HT1080 (cell line): ENCODE results near the gene FMNL3. TPM values are rescaled to one million over a fixed set of nuclear protein-coding genes. Genes with fewer than 3 reads are reported as not detected.
A peak's percentile ranks its signal among the peaks of the same experiment; 100 is the strongest.
"Not testable (repeated sequence)": the region's sequence is repeated elsewhere in the genome, so short reads cannot be mapped to it uniquely, and the experiment has no call there.

ENCODE experiments used
- DNase-seq: peaks from one replicate; pipeline ENCODE4 v3.0.0-alpha.2; 2015; ENCODE audit warnings: low read depth
- polyA plus RNA-seq, 2 experiments: library from polyadenylated mRNA; depleted of rRNA; stranded (reverse); fragments of >200 nt; gene quantifications; 2 replicates each; pipeline ENCODE4 v1.2.3, GENCODE V29; 2015
- total RNA-seq: library from RNA; depleted of rRNA; stranded (reverse); fragments of >200 nt; shearing (Covaris generic); gene quantifications from 2 replicates; pipeline ENCODE4 v1.2.3, GENCODE V29; 2014; rRNA removed

FMNL3 gene
- 42.3 and 44.5 TPM in 2 replicates for total RNA-seq
- 22.0 and 22.2 TPM in 2 replicates for polyA plus RNA-seq (2015; cell fraction: cytosol; rRNA removed)
- polyA plus RNA-seq (2015; cell fraction: nucleus; rRNA removed): 55.9 and 56.2 TPM in 2 replicates

DNA sequence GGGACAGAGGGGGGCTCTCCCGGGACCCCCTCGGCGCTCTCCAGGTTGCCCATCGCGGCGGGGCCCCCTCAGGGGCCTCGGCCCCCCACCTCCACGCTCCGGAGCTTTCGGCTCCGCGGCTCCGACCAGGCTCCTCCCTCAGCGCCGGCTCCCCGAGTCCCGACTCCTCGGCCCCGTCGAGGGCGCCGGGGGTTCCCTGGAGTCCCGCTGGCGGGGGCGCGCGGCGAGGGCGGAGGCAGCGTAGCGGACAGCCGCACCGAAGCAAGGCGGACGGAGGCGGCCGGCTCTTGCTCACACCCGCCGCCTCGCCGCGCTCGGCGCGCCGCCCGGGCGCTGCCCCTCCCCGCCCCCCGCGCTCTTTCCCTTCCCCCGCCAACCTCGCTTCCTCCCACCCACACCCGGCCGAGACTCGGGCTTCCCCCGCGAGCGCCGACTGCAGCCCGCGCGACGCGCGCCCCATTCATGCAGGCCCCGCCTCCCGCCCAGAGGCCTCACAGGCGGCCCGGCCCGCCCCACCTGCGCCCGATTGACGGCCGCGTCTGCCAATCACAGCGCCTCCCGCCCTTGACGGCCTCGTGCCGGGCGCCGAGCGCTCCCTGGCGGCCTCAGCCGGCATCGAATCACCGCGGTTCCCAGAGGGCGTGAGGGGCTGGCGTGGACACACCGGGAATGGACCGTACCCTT, at the start of gene FMNL3:
Gene FMNL3 (minus strand): TSS at position 278 of the 684 bp plus-strand sequence. CDS start 225 bp downstream, at position 53.
- peak; percentile 90 for DNase-seq

GRCh38 chr12:49750996-49751393, 43.8 kb upstream of the FMNL3 start:
- no peak for DNase-seq

GRCh38 chr12:49750027-49750995, 43.1 kb upstream of the FMNL3 start:
- peak; percentile 64 for DNase-seq

DNA sequence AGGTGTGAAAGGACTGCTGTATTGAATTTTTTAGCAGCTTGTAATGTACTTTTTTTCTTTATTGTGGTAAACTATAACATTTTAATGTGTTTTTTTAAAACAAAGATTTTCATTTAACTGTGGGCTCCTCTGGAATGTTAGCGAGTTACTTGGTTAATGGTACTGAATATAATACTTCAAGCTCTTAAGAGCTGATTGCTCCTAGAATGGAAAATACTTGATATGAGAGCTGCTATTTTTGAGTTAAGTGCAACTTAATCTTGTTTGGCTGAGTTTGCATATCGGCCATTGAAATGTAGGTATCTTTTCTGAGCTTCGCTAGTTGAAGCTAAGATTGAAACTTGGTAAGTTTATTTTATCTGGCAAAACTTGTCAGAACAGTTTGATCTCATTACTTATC, 41.6 kb upstream of the FMNL3 start:
- no peak for DNase-seq

DNA sequence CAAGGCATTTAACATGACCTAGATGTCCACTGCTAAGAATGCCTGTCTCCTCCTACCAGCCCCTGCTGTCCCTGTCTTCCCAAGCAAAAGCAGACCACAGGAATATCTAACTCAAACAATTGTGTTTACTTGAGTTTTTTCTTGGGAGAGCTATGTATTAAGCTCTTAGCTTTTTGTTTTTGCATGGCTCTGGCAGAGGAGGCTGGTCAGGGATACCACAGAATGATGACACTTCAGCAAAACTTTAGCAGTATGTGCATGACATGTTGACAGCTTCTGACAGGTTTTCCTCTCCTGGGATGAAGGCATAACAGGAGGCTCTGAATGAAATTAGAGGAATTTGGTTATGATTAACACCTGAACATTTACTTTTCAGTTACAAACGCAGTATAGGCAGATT, 41.1 kb upstream of the FMNL3 start:
- DNase-seq: no peak

DNA sequence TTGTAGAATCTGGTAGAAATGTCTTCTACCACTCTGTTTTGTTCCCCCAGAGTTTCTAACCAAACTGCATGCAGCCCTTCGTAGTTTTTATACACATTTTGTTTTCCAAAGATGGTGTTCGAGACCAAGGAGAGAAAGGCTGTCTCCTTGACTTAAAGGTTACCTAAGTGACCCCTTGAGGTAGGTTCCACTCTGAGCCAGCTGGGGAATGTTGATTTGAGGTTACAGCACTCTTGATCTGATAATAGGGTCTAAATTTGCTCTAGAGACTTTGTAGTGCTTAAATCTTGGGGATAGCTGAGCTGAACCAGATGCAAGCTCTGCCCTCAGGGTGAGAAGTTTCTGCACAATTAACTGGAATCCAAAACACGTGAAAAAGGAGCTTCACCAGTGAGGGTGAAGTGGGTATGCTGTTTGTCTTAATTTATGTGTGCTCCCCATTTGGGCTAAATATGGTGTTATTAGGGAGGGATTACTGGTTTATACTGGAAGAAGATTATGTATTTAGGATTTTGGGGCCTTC, 37.2 kb upstream of the FMNL3 start:
- no peak for DNase-seq

- peak; percentile 87 for DNase-seq
Measured at GRCh38 chr12:49741882-49742620, 34.8 kb upstream of the FMNL3 start.

DNA sequence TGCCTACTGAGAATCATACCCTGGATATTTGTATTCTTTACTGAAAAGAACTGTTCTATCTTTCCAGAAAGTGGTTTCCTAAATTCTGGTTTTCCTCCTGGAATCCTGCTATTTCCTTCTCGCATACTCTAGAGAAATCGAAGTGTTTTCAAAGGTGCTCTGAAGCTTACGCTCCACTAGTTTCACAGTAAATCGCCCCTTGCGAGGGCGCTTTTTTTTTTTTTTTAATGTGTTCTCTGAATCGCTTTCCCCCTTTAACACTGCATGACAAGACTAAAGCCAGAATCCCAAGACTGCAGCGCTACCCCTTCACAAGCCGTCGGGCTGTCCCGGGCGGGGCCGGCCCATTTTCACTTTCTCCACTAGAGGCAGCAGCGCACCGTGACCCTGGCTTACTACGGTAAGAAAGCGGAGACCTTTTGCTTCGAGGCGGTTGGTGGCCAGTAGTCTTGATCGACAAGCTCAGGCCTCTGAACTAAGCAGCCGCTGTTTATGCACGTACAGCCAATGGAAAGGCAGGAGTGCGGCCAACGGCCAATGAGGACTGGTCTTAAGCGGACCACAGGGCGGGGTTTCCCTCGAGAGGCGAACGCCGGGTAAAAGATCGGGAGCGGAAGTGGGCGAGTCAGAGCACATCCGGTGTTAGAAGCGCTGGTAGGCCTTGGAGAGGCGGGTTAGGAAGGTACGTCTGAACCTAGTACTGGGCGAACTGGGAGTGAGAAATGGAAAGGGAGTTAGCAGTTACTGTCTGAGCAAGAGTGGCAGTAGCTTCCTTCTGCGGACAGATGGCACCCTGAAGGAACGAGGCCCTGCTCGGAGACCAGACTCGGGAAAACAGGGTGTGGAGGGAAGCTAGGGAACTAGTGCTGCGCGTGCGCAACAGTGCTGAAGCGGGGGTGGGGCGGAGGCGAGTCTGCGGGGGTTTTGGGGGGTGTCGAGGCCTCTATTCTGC, 34.0 kb upstream of the FMNL3 start, which contains the start of gene TMBIM6:
Gene TMBIM6 (plus strand): TSS at position 628 of the 952 bp plus-strand sequence. CDS start 10,937 bp downstream, outside the sequence.
- DNase-seq: peak; percentile 100

- DNase-seq: not testable (repeated sequence)
Measured at GRCh38 chr12:49740277-49740676, 33.1 kb upstream of the FMNL3 start.

GRCh38 chr12:49738721-49739120, 31.5 kb upstream of the FMNL3 start:
- DNase-seq: peak; percentile 87

DNA sequence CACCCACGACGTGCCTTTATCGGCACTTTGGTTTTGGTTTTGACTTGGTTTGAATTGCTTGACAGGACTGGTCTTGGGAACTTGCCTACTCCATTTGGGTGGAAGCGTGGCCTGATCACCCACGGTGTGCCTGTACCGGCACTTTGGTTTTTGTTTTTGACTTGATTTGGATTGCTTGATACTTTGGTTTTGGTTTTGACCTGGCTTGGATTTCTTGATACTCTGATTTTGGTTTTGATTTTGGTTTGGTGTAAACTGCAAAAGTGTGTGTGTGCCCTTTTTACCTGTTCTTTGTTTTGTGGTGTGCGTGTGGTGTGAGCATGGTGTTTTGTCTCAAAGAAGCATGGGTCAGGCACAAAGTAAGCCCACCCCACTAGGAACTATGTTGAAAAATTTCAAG, 27.7 kb upstream of the FMNL3 start:
- not testable (repeated sequence) for DNase-seq

DNA sequence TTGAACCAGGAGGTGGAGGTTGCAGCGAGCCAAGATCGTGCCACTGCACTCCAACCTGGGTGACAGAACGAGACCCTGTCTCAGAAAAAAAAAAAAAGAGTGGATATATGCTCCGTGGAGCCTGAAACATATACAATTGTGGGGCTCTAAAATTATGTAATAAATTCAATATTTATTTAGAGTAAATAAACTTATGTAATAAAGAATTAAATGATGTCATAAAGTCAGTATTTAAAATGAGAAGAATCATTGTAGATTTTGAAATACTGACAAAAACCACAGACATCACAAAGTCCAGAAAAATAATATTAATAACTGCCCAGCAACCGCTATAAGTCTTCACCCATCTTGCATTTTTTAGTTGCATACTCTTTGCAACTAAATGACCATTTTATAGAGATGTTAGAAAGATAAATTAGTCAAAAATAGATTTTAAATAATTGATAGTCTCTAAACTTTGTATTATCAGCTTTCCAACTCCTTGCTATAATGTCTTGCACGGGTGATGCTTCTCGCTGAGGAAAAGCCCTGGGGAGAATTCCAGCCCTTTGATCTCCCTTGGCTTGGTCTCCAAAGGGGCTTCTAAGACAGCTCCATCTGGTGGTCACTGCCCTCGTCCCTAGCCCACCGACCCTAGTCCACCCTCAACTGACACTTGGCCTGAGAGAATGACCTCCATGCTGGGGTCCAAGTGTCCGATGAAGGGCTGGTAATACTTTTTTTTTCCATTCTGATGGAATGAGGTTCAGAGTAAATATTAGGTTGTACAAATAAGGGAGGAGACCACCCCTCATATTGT, 26.2 kb upstream of the FMNL3 start:
- no peak for DNase-seq

- DNase-seq: no peak
Measured at GRCh38 chr12:49730568-49731101, 23.4 kb upstream of the FMNL3 start.

DNA sequence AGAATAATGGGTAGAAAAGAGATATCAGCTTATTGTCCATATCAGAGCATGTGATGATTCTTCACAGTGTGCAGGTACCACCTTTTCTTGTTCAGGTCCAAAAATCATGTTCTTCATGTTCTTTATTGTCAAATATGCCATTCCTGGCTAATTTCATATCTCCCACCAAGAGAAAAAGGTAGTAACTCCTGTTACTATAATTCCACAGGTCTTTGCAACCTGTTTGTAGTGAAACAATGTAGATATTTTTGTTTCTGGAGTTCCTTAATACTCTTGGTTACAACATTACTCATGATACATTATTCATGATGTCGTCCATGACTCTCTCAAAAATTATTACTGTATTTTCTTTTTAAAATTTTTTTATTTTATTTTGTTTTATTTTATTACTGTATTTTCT, 22.8 kb upstream of the FMNL3 start:
- DNase-seq: no peak

GRCh38 chr12:49728446-49728845, 21.2 kb upstream of the FMNL3 start:
- DNase-seq: no peak

DNA sequence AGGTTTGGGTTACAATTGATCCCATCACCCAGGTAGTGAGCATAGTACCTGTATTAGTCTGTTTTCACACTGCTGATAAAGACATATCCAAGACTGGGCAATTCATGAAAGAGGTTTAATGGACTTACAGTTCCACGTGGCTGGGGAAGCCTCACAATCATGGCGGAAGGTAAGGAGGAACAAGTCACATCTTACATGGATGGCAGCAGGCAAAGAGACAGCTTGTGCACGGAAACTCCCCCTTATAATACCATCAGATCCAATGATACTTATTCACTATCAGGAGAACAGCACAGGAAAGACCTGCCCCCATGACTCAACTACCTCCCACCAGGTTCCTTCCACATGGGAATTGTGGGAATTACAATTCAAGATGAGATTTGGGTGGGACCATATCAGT, 14.2 kb upstream of the FMNL3 start:
- DNase-seq: not testable (repeated sequence)

DNA sequence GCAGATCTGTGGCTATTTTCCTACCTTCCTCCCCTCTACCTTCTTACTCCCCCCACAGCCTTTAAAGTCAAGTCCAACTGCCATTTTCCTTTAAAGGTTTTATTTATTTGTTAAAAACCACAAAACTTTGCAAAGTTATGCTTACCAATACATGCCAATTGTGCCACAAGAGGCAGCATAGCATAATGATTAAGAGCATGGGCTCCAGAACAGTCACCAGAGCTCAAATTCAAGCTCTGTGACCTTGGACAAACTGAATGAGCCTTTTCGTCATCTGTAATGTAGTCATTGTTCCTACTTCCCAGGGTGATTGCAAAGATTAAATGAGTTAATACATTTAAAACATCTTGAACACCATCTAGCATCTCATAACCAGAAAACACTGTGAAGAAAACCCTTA, 13.0 kb upstream of the FMNL3 start:
- DNase-seq: no peak

DNA sequence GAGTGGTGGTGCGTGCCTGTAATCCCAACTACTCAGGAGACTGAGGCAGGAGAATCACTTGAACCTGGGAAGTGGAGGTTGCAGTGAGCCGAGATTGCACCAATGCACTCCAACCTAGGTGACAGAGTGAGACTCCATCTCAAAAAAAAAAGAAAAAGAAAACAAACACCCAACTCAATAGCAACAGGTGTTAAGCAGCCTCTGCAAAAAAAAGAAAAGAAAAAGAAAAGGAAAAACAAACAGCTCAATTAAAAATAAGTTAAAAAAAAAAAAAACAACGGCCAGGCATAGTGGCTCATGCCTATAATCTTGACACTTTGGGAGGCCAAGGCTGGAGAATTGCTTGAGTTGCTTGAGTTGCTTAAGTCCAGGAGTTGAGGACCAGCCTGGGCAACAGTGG, 10.6 kb upstream of the FMNL3 start:
- DNase-seq: not testable (repeated sequence)

GRCh38 chr12:49716553-49716952, 9.3 kb upstream of the FMNL3 start:
- no peak for DNase-seq
